AG10803 (cell line): ENCODE results near the gene PGM2L1.
"Not testable (repeated sequence)": the region's sequence is repeated elsewhere in the genome, so short reads cannot be mapped to it uniquely, and the experiment has no call there.

ENCODE experiments used
- DNase-seq: peaks from one replicate; pipeline ENCODE4 v3.0.0; 2010; ENCODE audit warnings: low read depth
- H3K4me3 ChIP-seq: 2 replicates; pipeline ENCODE4 v1.5.1; 2011; ENCODE audit warnings: mild to moderate bottlenecking, low read length, control low read depth
- TF ChIP-seq, protein P1 (sequence below): conservative IDR thresholded peaks from 2 replicates; pipeline ENCODE4 v1.5.1; 2011; ENCODE audit warnings: mild to moderate bottlenecking, low read length, control low read depth, inconsistent platforms

Gene PGM2L1

GRCh38 chr11:74380746-74381439 is 17.3 kb downstream of the PGM2L1 start:
- no peak overlapping the region for H3K4me3 ChIP-seq
- TF ChIP-seq, protein P1, sequence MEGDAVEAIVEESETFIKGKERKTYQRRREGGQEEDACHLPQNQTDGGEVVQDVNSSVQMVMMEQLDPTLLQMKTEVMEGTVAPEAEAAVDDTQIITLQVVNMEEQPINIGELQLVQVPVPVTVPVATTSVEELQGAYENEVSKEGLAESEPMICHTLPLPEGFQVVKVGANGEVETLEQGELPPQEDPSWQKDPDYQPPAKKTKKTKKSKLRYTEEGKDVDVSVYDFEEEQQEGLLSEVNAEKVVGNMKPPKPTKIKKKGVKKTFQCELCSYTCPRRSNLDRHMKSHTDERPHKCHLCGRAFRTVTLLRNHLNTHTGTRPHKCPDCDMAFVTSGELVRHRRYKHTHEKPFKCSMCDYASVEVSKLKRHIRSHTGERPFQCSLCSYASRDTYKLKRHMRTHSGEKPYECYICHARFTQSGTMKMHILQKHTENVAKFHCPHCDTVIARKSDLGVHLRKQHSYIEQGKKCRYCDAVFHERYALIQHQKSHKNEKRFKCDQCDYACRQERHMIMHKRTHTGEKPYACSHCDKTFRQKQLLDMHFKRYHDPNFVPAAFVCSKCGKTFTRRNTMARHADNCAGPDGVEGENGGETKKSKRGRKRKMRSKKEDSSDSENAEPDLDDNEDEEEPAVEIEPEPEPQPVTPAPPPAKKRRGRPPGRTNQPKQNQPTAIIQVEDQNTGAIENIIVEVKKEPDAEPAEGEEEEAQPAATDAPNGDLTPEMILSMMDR = no peak
- DNase-seq = no peak

- DNase-seq = no peak
- TF ChIP-seq, protein P1 = no peak
- no peak overlapping the region for H3K4me3 ChIP-seq
Observed at GRCh38 chr11:74377689-74378088, 20.5 kb downstream of the PGM2L1 start.

GRCh38 chr11:74373382-74373781 is 24.9 kb downstream of the PGM2L1 start:
- H3K4me3 ChIP-seq = no peak overlapping the region
- DNase-seq = no peak
- TF ChIP-seq, protein P1 = no peak

DNA sequence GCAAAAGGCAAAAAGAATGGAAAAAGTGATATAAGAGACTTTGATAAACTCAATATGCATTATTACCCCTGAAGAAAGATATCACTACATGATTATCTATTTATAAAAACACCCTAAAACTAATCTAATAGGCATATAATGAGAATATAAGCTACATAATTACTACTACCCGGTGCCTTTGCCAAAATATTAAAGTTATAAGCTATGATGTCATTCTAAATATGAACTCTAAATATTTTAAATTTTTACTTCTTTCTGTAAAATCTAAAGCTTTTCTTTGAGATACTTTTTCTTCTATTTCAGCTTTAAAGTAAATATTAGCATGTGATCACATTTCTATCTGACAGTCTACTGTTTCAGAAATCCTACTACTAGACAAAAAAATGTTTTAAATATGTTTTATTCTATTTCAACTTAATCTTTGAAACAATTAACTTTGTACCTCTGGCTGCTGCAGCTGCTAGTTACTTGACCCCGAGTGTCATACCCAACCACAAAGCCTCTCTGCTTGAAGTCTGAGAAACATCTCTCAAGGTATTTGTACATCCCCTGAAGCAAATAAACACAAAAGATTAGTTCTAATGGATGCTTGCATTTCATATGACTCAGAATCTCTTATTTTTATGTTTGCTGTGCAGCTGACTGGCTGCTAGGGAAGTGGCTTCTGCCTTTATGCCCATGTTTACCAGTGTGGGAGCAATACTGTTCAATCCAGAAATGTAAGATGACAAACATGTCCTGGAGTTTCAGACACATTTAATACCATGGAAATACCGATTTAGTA is 26.8 kb downstream of the PGM2L1 start:
- H3K4me3 ChIP-seq = no peak overlapping the region
- DNase-seq = peak; percentile 36
- TF ChIP-seq, protein P1 = no peak

DNA sequence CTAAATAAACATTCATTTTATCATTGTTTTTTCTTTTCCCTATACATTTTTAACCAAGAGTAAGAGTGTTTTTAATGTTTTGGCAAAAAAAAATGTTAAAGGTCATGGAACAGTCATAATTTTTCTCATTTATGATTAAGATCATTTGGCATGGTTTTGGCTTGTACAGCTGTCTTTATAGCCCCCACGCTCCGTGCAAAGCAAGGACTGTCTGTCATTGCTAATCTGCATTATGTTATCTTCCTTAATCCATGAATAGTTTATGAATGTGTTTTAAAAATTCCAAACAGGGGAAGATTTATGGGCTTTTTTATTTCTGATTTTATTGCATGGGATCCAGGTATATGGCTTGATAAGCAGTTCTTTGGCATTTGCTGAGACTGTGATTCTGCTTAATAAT is 28.1 kb downstream of the PGM2L1 start:
- DNase-seq = no peak
- H3K4me3 ChIP-seq = no peak overlapping the region
- TF ChIP-seq, protein P1 = no peak

- no peak for DNase-seq
- H3K4me3 ChIP-seq = no peak overlapping the region
- TF ChIP-seq, protein P1 = no peak
Observed at GRCh38 chr11:74367881-74368280, 30.4 kb downstream of the PGM2L1 start.

DNA sequence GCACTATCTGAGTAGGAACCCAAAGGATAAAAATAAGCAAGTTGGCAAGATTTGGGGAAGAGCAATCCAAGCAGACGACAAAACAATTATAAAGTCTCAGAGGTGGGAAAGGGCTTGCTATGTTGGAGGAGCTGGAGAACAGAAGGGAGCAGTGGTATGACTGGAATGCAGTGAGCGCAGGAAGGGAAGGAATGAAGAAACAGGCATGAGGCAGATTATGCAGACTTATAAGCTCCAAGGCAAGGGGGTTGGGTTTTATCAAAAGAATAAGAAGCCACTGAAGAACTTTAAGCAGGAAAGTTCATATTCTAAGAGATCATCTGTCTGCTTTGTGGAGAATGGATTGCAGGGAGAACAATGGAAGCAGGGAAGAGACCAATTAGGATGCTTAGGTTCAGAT is 31.7 kb downstream of the PGM2L1 start:
- DNase-seq = peak; percentile 90
- TF ChIP-seq, protein P1 = no peak
- no peak overlapping the region for H3K4me3 ChIP-seq

DNA sequence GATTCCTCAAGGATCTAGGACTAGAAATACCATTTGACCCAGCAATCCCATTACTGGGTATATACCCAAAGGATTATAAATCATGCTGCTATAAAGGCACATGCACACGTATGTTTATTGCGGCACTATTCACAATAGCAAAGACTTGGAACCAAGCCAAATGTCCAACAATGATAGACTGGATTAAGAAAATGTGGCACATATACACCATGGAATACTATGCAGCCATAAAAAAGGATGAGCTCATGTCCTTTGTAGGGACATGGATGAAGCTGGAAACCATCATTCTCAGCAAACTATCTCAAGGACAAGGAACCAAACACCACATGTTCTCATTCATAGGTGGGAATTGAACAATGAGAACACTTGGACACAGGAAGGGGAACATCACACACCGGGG is 32.4 kb downstream of the PGM2L1 start:
- not testable (repeated sequence) for DNase-seq, H3K4me3 ChIP-seq
